Neural cell (in vitro differentiated cells): ENCODE results near the gene CDK1. TPM values are rescaled to one million over a fixed set of nuclear protein-coding genes. Genes with fewer than 3 reads are reported as not detected.
"Not testable (repeated sequence)": the region's sequence is repeated elsewhere in the genome, so short reads cannot be mapped to it uniquely, and the experiment has no call there.

Source experiments
- H2AFZ ChIP-seq: fragments of 200-600, 300-800 bp; sonication (generic), shearing (Covaris generic); 2 replicates; pipeline ENCODE4 v1.6.0; 2014; ENCODE audit warnings: low read depth, mild to moderate bottlenecking, antibody characterized with exemption, low read length, moderate library complexity
- H3F3A ChIP-seq: fragments of 200-600 bp; shearing (Covaris generic); 2 replicates; pipeline ENCODE4 v1.6.1; 2016; ENCODE audit warnings: mild to moderate bottlenecking, moderate library complexity, mixed read lengths, antibody characterized with exemption, low read length; ENCODE audit not compliant: insufficient read depth, poor library complexity, severe bottlenecking
- H3K27ac ChIP-seq: fragments of 200-600, 300-800 bp; sonication (generic), shearing (Covaris generic); 2 replicates; pipeline ENCODE4 v1.5.1; 2014; ENCODE audit warnings: mild to moderate bottlenecking, low read length, moderate library complexity
- H3K27me3 ChIP-seq: fragments of 300-800, 200-600 bp; sonication (generic), shearing (Covaris generic); 2 replicates; pipeline ENCODE4 v1.6.0; 2014; ENCODE audit warnings: mild to moderate bottlenecking, low read depth, low read length, moderate library complexity; ENCODE audit not compliant: insufficient read depth
- H3K36me3 ChIP-seq: fragments of 300-800, 200-600 bp; sonication (generic), shearing (Covaris generic); 2 replicates; pipeline ENCODE4 v1.5.1; 2014; ENCODE audit warnings: mild to moderate bottlenecking, antibody characterized with exemption, low read length, moderate library complexity; ENCODE audit not compliant: insufficient read depth
- H3K4me2 ChIP-seq: fragments of 300-800, 200-600 bp; sonication (generic), shearing (Covaris generic); 2 replicates; pipeline ENCODE4 v1.6.0; 2014; ENCODE audit warnings: mild to moderate bottlenecking, low read length
- H3K4me3 ChIP-seq: fragments of 300-800, 200-600 bp; sonication (generic), shearing (Covaris generic); 2 replicates; pipeline ENCODE4 v1.5.1; 2014; ENCODE audit warnings: mild to moderate bottlenecking, low read length, moderate library complexity
- H3K79me2 ChIP-seq: fragments of 200-600 bp; shearing (Covaris generic); replicated peaks from 2 replicates; pipeline ENCODE4 v1.6.0; 2014; ENCODE audit warnings: mild to moderate bottlenecking, low read length, moderate library complexity; ENCODE audit not compliant: insufficient read depth
- H3K9ac ChIP-seq: fragments of 300-800, 200-600 bp; sonication (generic), shearing (Covaris generic); 2 replicates; pipeline ENCODE4 v1.6.1; 2016; ENCODE audit warnings: mild to moderate bottlenecking, low read length, mixed read lengths
- H3K9me2 ChIP-seq: fragments of 200-600 bp; shearing (Covaris generic); 2 replicates; pipeline ENCODE4 v1.6.1; 2016; ENCODE audit warnings: mild to moderate bottlenecking, low read length, mixed read lengths; ENCODE audit not compliant: insufficient read depth
- H3K9me3 ChIP-seq: fragments of 200-600, 300-800 bp; sonication (generic), shearing (Covaris generic); 2 replicates; pipeline ENCODE4 v1.6.1; 2016; ENCODE audit warnings: mild to moderate bottlenecking, mixed run types, low read length, moderate library complexity, mixed read lengths
- H4K20me1 ChIP-seq: fragments of 200-600 bp; shearing (Covaris generic); 2 replicates; pipeline ENCODE4 v1.6.1; 2016; ENCODE audit warnings: mild to moderate bottlenecking, mixed run types; ENCODE audit not compliant: insufficient read depth
- EP300 ChIP-seq: fragments of 450-650 bp; conservative IDR thresholded peaks from 2 replicates; pipeline ENCODE4 v1.6.1; 2014; ENCODE audit warnings: antibody characterized with exemption, mild to moderate bottlenecking, moderate library complexity; ENCODE audit not compliant: poor library complexity, severe bottlenecking
- EZH2 ChIP-seq: fragments of 200-600, 300-800 bp; shearing (Covaris generic), sonication (generic); IDR thresholded peaks from 2 replicates; pipeline ENCODE4 v1.6.1; 2014; ENCODE audit warnings: antibody characterized with exemption, low read length, borderline replicate concordance, mild to moderate bottlenecking; ENCODE audit not compliant: insufficient read depth, poor library complexity, severe bottlenecking
- MXI1 ChIP-seq: fragments of 450-650 bp; conservative IDR thresholded peaks from 2 replicates; pipeline ENCODE4 v1.6.1; 2014; ENCODE audit warnings: antibody characterized with exemption, mild to moderate bottlenecking; ENCODE audit not compliant: poor library complexity, severe bottlenecking
- POLR2AphosphoS5 ChIP-seq: IDR thresholded peaks from 2 replicates; pipeline ENCODE4 v1.6.1; 2012
- RAD21 ChIP-seq: fragments of 450-650 bp; conservative IDR thresholded peaks from 2 replicates; pipeline ENCODE4 v1.6.1; 2014; ENCODE audit warnings: antibody characterized with exemption, mild to moderate bottlenecking, moderate library complexity
- SMC3 ChIP-seq: fragments of 450-650 bp; conservative IDR thresholded peaks from 2 replicates; pipeline ENCODE4 v1.6.1; 2014; ENCODE audit warnings: antibody characterized with exemption, mild to moderate bottlenecking, moderate library complexity; ENCODE audit not compliant: poor library complexity
- TAF1 ChIP-seq: IDR thresholded peaks from 2 replicates; pipeline ENCODE4 v1.6.1; 2012; ENCODE audit warnings: low read depth
- polyA plus RNA-seq: library from polyadenylated mRNA; depleted of rRNA; stranded (reverse); fragments of >200 nt; gene quantifications from 2 replicates; pipeline ENCODE4 v1.2.3, GENCODE V29; 2014
- TF ChIP-seq, protein P1 (sequence below): IDR thresholded peaks from 2 replicates; pipeline ENCODE4 v1.6.1; 2012; ENCODE audit warnings: borderline replicate concordance
- TF ChIP-seq, protein P2 (sequence below): fragments of 450-650 bp; IDR thresholded peaks from 2 replicates; pipeline ENCODE4 v1.5.1; 2014; ENCODE audit warnings: antibody characterized with exemption, mild to moderate bottlenecking, moderate library complexity; ENCODE audit not compliant: poor library complexity, severe bottlenecking

The CDK1 gene
- polyA plus RNA-seq, 1 donor from 2014 or later: 4.0 TPM

DNA sequence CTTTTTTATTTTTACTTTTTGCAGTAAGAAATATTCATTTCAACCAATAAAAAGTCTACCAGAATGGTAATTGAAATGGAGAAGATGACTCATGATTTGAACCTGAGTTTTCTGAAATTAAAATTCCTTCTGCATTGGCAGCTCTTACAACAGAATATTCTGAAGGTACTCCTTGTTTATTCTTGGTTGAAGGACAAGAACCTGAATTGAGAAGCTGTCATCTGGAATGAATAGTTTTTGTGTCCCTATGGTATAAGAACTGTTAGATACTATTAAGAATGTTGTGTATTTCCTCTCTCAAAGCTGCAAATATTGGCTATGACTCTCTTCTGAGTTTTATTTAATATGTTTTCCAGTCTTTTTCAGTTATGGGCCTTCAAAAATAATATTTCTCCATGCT lies 56.1 kb downstream of the CDK1 start:
- no peaks in the 10 kb centered on the region for H3K36me3 ChIP-seq
- H3K9ac ChIP-seq: no peak overlapping the region
- no peaks in the 10 kb centered on the region for H3K9me3 ChIP-seq
- no peak overlapping the region for H2AFZ ChIP-seq
- no peaks in the 10 kb centered on the region for H3K27me3 ChIP-seq
- H3F3A ChIP-seq: no peaks in the 10 kb centered on the region
- H3K79me2 ChIP-seq: no peaks in the 10 kb centered on the region
- no peaks in the 10 kb centered on the region for H4K20me1 ChIP-seq
- H3K4me2 ChIP-seq: no peak overlapping the region
- H3K4me3 ChIP-seq: no peak overlapping the region
- no peaks in the 10 kb centered on the region for H3K9me2 ChIP-seq
- no peak for TF ChIP-seq TAF1
- no peak for TF ChIP-seq POLR2AphosphoS5
- H3K27ac ChIP-seq: no peak overlapping the region

DNA sequence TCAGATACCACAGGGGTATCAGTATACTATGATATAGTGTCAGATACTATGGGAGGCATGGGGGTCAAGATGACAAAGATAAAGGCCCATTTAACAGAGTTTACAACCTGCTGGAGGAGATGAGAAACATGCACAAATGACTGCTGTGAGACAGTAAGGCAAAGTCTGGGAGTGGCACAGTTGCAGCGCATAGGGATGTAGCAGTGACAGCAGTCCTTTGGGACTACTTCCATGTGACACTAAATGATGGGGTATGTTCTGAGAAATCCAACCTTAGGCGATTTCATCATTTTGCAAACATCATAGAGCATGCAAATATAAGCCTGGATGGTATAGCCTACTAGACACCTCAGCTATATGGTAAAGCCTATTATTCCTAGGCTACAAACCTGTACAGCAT lies 56.8 kb downstream of the CDK1 start:
- H3K36me3 ChIP-seq: no peaks in the 10 kb centered on the region
- H4K20me1 ChIP-seq: no peaks in the 10 kb centered on the region
- H3K9me2 ChIP-seq: no peaks in the 10 kb centered on the region
- TF ChIP-seq EZH2 (no peak), SMC3 (no peak)
- H3K79me2 ChIP-seq: no peaks in the 10 kb centered on the region
- H3K4me3 ChIP-seq: no peak overlapping the region
- H3K9ac ChIP-seq: no peak overlapping the region
- H3K27me3 ChIP-seq: no peaks in the 10 kb centered on the region
- no peak overlapping the region for H2AFZ ChIP-seq
- H3K4me2 ChIP-seq: no peak overlapping the region
- H3F3A ChIP-seq: no peaks in the 10 kb centered on the region
- H3K9me3 ChIP-seq: no peaks in the 10 kb centered on the region
- no peak overlapping the region for H3K27ac ChIP-seq

DNA sequence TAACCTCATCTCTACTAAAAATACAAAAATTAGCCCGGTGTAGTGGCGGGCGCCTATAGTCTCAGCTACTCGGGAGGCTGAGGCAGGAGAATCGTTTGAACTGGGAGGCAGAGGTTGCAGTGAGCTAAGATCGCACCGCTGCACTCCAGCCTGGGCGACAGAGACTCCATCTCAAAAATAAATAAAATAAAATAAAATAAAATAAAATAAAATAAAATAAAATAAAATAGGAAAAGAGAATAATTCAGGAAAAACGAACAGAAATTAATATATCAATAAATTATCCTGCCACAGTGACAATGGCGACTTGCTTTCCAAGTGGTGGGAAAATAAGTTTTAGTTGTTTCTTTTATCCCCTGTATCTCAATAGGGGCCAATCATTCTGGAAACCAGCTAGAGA lies 62.9 kb downstream of the CDK1 start:
- not testable (repeated sequence) for H2AFZ ChIP-seq, H4K20me1 ChIP-seq

DNA sequence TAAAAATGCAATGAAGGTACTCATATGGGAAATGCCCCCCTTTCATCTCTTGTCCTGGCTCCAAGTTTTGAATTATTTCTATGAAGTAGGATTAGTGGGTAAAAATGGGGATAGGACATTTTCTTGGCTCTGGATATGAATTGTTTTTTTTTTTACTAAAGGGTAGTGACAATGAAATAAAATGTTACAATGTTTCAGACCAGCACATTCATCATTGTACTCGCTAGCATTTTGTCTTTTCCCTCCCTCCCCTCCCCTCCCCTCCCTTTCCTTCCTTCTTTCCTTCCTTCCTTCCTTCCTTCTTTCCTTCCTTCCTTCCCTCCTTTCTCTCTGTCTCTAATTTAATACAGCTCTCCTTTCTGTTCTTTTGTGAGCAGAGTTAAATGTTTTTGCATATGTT lies 64.4 kb downstream of the CDK1 start:
- TF ChIP-seq EZH2 (no peak), MXI1 (no peak), EP300 (no peak), TAF1 (no peak), POLR2AphosphoS5 (no peak), RAD21 (no peak), SMC3 (no peak)
- TF ChIP-seq, protein P1, sequence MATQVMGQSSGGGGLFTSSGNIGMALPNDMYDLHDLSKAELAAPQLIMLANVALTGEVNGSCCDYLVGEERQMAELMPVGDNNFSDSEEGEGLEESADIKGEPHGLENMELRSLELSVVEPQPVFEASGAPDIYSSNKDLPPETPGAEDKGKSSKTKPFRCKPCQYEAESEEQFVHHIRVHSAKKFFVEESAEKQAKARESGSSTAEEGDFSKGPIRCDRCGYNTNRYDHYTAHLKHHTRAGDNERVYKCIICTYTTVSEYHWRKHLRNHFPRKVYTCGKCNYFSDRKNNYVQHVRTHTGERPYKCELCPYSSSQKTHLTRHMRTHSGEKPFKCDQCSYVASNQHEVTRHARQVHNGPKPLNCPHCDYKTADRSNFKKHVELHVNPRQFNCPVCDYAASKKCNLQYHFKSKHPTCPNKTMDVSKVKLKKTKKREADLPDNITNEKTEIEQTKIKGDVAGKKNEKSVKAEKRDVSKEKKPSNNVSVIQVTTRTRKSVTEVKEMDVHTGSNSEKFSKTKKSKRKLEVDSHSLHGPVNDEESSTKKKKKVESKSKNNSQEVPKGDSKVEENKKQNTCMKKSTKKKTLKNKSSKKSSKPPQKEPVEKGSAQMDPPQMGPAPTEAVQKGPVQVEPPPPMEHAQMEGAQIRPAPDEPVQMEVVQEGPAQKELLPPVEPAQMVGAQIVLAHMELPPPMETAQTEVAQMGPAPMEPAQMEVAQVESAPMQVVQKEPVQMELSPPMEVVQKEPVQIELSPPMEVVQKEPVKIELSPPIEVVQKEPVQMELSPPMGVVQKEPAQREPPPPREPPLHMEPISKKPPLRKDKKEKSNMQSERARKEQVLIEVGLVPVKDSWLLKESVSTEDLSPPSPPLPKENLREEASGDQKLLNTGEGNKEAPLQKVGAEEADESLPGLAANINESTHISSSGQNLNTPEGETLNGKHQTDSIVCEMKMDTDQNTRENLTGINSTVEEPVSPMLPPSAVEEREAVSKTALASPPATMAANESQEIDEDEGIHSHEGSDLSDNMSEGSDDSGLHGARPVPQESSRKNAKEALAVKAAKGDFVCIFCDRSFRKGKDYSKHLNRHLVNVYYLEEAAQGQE: no peak
- TF ChIP-seq, protein P2, sequence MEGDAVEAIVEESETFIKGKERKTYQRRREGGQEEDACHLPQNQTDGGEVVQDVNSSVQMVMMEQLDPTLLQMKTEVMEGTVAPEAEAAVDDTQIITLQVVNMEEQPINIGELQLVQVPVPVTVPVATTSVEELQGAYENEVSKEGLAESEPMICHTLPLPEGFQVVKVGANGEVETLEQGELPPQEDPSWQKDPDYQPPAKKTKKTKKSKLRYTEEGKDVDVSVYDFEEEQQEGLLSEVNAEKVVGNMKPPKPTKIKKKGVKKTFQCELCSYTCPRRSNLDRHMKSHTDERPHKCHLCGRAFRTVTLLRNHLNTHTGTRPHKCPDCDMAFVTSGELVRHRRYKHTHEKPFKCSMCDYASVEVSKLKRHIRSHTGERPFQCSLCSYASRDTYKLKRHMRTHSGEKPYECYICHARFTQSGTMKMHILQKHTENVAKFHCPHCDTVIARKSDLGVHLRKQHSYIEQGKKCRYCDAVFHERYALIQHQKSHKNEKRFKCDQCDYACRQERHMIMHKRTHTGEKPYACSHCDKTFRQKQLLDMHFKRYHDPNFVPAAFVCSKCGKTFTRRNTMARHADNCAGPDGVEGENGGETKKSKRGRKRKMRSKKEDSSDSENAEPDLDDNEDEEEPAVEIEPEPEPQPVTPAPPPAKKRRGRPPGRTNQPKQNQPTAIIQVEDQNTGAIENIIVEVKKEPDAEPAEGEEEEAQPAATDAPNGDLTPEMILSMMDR: no peak
- no peak overlapping the region for H3K4me3 ChIP-seq
- H3K79me2 ChIP-seq: no peaks in the 10 kb centered on the region
- no peak overlapping the region for H3K27ac ChIP-seq
- no peaks in the 10 kb centered on the region for H3K36me3 ChIP-seq
- no peaks in the 10 kb centered on the region for H4K20me1 ChIP-seq
- H3K9me3 ChIP-seq: no peaks in the 10 kb centered on the region
- no peaks in the 10 kb centered on the region for H3K27me3 ChIP-seq
- no peak overlapping the region for H3K4me2 ChIP-seq
- no peaks in the 10 kb centered on the region for H3F3A ChIP-seq
- no peak overlapping the region for H3K9ac ChIP-seq
- no peaks in the 10 kb centered on the region for H3K9me2 ChIP-seq
- H2AFZ ChIP-seq: no peak overlapping the region

More for the DNA sequence above, 62.9 kb downstream of the CDK1 start:
- H3K4me3 ChIP-seq, H3K36me3 ChIP-seq, H3K79me2 ChIP-seq, H3K9me3 ChIP-seq, H3K9me2 ChIP-seq, H3K9ac ChIP-seq, H3K27me3 ChIP-seq, H3K4me2 ChIP-seq, H3F3A ChIP-seq, H3K27ac ChIP-seq: not testable (repeated sequence)
